GM19238 (cell line): ENCODE results near the gene RIC3.
"Not testable (repeated sequence)": the region's sequence is repeated elsewhere in the genome, so short reads cannot be mapped to it uniquely, and the experiment has no call there.

Source experiments
- DNase-seq: peaks from one replicate; pipeline ENCODE4 v3.0.0; 2011; ENCODE audit warnings: low spot score; ENCODE audit not compliant: insufficient read length

The RIC3 gene

GRCh38 chr11:8190431-8190830 is 21.6 kb upstream of the RIC3 start:
- DNase-seq = no peak

GRCh38 chr11:8186429-8186828 is 17.6 kb upstream of the RIC3 start:
- DNase-seq = no peak

GRCh38 chr11:8183111-8183510 is 14.3 kb upstream of the RIC3 start:
- no peak for DNase-seq

GRCh38 chr11:8180469-8180868 is 11.6 kb upstream of the RIC3 start:
- DNase-seq = no peak

GRCh38 chr11:8178297-8178696 is 9.5 kb upstream of the RIC3 start:
- DNase-seq = no peak

- no peak for DNase-seq
Measured at GRCh38 chr11:8177136-8177535, 8.3 kb upstream of the RIC3 start.

- no peak for DNase-seq
Measured at GRCh38 chr11:8167796-8168195, 1.0 kb downstream of the RIC3 start.

- no peak for DNase-seq
Measured at GRCh38 chr11:8164746-8165145, 4.1 kb downstream of the RIC3 start.

- DNase-seq = not testable (repeated sequence)
Measured at GRCh38 chr11:8161627-8162304, 7.1 kb downstream of the RIC3 start.

- no peak for DNase-seq
Measured at GRCh38 chr11:8156877-8157276, 11.9 kb downstream of the RIC3 start.

GRCh38 chr11:8149726-8150125 is 19.1 kb downstream of the RIC3 start:
- DNase-seq = no peak

- DNase-seq = no peak
Measured at GRCh38 chr11:8138526-8138925, 30.3 kb downstream of the RIC3 start.

GRCh38 chr11:8127447-8127846 is 41.4 kb downstream of the RIC3 start:
- no peak for DNase-seq

GRCh38 chr11:8126649-8127289 is 42.1 kb downstream of the RIC3 start:
- no peak for DNase-seq

- DNase-seq = no peak
Measured at GRCh38 chr11:8122173-8122764, 46.6 kb downstream of the RIC3 start.

- no peak for DNase-seq
Measured at GRCh38 chr11:8111636-8112035, 57.2 kb downstream of the RIC3 start.

- no peak for DNase-seq
Measured at GRCh38 chr11:8110396-8110795, 58.4 kb downstream of the RIC3 start.

- DNase-seq = no peak
Measured at GRCh38 chr11:8109675-8110074, 59.1 kb downstream of the RIC3 start.

- DNase-seq = no peak
Measured at GRCh38 chr11:8108421-8108820, 60.4 kb downstream of the RIC3 start.

GRCh38 chr11:8107642-8108041 is 61.2 kb downstream of the RIC3 start:
- DNase-seq = no peak

GRCh38 chr11:8106679-8107078 is 62.1 kb downstream of the RIC3 start:
- no peak for DNase-seq

- no peak for DNase-seq
Measured at GRCh38 chr11:8105666-8106065, 63.2 kb downstream of the RIC3 start.

GRCh38 chr11:8105133-8105532 is 63.7 kb downstream of the RIC3 start:
- DNase-seq = no peak
